ENCODE measurements around the gene CNGA1. TPM values are rescaled to one million over a fixed set of nuclear protein-coding genes. Genes with fewer than 3 reads are reported as not detected.
A peak's percentile ranks its signal among the peaks of the same experiment; 100 is the strongest.

The CNGA1 gene
- total and polyA plus RNA-seq, 11 donors = 0.19 to 1.9 (median 0.71) TPM; not detected in 3

DNA sequence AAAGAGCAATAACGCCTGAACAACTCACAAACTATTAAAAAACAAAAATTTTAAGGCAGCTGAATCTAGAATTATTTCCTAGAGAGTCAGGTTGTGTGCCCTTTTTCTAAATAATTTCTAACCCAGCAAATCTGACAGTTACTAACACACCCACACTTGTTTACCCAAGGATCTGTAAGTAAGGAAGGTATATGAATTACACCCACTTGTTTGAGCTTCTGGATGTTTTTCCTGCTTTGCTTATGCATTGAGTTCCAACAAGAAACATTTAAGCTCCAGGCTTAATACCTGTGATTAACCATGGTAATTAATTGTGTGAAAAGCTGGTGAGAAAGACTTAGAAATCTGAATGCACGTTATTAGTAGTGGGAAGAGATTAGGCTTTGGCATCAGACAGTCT, 1.6 kb upstream of the CNGA1 start:
- ATAC-seq = no peak
- Histone ChIP-seq H3K27me3 (peaks cover 0 to 36% (median 8%) of the 10 kb centered on the region in 9 donors), H3K27ac (no peak overlapping the region), H3K36me3 (no peaks in the 10 kb centered on the region), H3K4me3 (no peak overlapping the region), H3K4me1 (peaks cover 0 to 18% (median 8%) of the 10 kb centered on the region in 12 donors), H3K9me3 (no peaks in the 10 kb centered on the region)
- 65 to 75% (median 73%) methylated on average over 2 of the region's 2 CpGs for WGBS, 4 donors
- TF ChIP-seq, protein P1, sequence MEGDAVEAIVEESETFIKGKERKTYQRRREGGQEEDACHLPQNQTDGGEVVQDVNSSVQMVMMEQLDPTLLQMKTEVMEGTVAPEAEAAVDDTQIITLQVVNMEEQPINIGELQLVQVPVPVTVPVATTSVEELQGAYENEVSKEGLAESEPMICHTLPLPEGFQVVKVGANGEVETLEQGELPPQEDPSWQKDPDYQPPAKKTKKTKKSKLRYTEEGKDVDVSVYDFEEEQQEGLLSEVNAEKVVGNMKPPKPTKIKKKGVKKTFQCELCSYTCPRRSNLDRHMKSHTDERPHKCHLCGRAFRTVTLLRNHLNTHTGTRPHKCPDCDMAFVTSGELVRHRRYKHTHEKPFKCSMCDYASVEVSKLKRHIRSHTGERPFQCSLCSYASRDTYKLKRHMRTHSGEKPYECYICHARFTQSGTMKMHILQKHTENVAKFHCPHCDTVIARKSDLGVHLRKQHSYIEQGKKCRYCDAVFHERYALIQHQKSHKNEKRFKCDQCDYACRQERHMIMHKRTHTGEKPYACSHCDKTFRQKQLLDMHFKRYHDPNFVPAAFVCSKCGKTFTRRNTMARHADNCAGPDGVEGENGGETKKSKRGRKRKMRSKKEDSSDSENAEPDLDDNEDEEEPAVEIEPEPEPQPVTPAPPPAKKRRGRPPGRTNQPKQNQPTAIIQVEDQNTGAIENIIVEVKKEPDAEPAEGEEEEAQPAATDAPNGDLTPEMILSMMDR (IDR thresholded peaks at IDR 0.05) = no peak
- no peak for TF ChIP-seq POLR2A (IDR thresholded peaks at IDR 0.05)
- intact Hi-C loops (cut with DNase I) = loop anchor here in 4 of 10 donors (5.0 kb wide), 1 partner anchor 69 kb away; no protein-coding TSS in a partner anchor
- DNase-seq = no peak

DNA sequence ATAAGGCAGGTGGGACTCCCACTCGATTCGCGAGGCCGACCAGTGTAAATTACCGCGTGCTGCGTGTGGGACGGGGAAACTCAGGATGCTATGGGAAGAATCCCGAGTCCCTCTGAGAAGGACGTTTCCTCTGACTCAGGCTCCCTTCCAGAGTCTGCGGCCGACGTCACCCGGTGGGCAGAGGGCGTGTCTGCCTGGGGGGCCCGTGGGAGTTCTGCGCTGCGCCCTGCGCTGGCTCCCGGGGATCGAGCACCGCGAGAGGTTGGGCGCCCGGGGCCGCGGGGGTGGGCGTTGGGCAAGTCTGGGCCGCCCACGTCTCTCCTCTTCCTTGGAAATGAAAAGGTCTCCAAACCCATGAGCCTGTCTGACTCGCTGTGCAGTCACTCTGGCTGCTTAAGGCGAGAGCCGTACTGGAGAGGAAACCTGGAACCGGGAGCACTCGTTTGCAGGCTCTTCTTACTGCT, 659 bp upstream of the CNGA1 start:
- WGBS, 4 donors = 1% methylated on average over 21 to 35 of the region's 35 CpGs
- Histone ChIP-seq H3K27ac (peak overlapping the region in 3 of 12 donors; percentile 49 to 64 (median 59)), H3K4me1 (peaks cover 0 to 18% (median 8%) of the 10 kb centered on the region in 12 donors), H3K4me3 (peak overlapping the region; percentile 39 to 85 (median 66)), H3K36me3 (no peaks in the 10 kb centered on the region), H3K27me3 (peaks cover 0 to 36% (median 8%) of the 10 kb centered on the region in 9 donors), H3K9me3 (no peaks in the 10 kb centered on the region)
- intact Hi-C loops (cut with DNase I) = loop anchor here in 4 of 10 donors (5.0 kb wide), 1 partner anchor 70 kb away; no protein-coding TSS in a partner anchor
- DNase-seq (peak; percentile 18 to 64 (median 46)), ATAC-seq (peak; percentile 13 to 77 (median 52))
- TF ChIP-seq, protein P1 (IDR thresholded peaks at IDR 0.05) = no peak

GRCh38 chr4:48015678-48016077, 803 bp downstream of the CNGA1 start:
- TF ChIP-seq, protein P1 (IDR thresholded peaks at IDR 0.05) = no peak
- TF ChIP-seq POLR2A (IDR thresholded peaks at IDR 0.05) = no peak
- peaks cover 0 to 36% (median 8%) of the 10 kb centered on the region in 9 donors for H3K27me3 ChIP-seq
- peaks cover 0 to 18% (median 8%) of the 10 kb centered on the region in 12 donors for H3K4me1 ChIP-seq
- ATAC-seq (no peak), DNase-seq (no peak)
- H3K9me3 ChIP-seq = no peaks in the 10 kb centered on the region
- H3K4me3 ChIP-seq = peak overlapping the region in 5 of 12 donors; percentile 39 to 77 (median 68)
- no peak overlapping the region for H3K27ac ChIP-seq
- intact Hi-C loops (cut with DNase I) = loop anchor here in 4 of 10 donors (5.0 kb wide), 1 partner anchor 72 kb away; no protein-coding TSS in a partner anchor
- no peaks in the 10 kb centered on the region for H3K36me3 ChIP-seq
- 87 to 92% (median 88%) methylated on average over 5 of the region's 5 CpGs for WGBS, 4 donors

- Histone ChIP-seq H3K27ac (no peak overlapping the region), H3K9me3 (no peaks in the 10 kb centered on the region), H3K4me3 (no peak overlapping the region), H3K4me1 (peaks cover 0 to 18% (median 8%) of the 10 kb centered on the region in 12 donors), H3K27me3 (peaks cover 0 to 36% (median 8%) of the 10 kb centered on the region in 9 donors), H3K36me3 (no peaks in the 10 kb centered on the region)
- DNase-seq = no peak
- intact Hi-C loops (cut with DNase I) = loop anchor here in 4 of 10 donors (5.0 kb wide), 1 partner anchor 72 kb away; no protein-coding TSS in a partner anchor
- TF ChIP-seq, protein P1 (IDR thresholded peaks at IDR 0.05) = no peak
- TF ChIP-seq POLR2A (IDR thresholded peaks at IDR 0.05) = no peak
- 89 to 96% (median 94%) methylated on average over 4 of the region's 4 CpGs for WGBS, 4 donors
- ATAC-seq = no peak
Observed at GRCh38 chr4:48015216-48015615, 1.3 kb downstream of the CNGA1 start.

Measured in heart left ventricle (tissue), 16 donors.